D721Med (cell line): ENCODE measurements around the gene OR4M1.
"Not testable (repeated sequence)": the region's sequence is repeated elsewhere in the genome, so short reads cannot be mapped to it uniquely, and the experiment has no call there.

Source experiments
- DNase-seq: peaks from one replicate; pipeline ENCODE4 v3.0.0; 2011; ENCODE audit warnings: low spot score; ENCODE audit not compliant: insufficient read length
- FAIRE-seq: peaks from 2 replicates; lab custom pipeline; 2011; peaks lifted over from hg19 to GRCh38; lab: Jason Lieb, UNC
- TF ChIP-seq, protein P1 (sequence below): IDR thresholded peaks from 2 replicates; pipeline ENCODE4 v1.5.1; 2012; ENCODE audit warnings: mild to moderate bottlenecking, control low read depth; ENCODE audit not compliant: insufficient read depth; ENCODE audit errors: missing control alignments

OR4M1 gene, protein sequence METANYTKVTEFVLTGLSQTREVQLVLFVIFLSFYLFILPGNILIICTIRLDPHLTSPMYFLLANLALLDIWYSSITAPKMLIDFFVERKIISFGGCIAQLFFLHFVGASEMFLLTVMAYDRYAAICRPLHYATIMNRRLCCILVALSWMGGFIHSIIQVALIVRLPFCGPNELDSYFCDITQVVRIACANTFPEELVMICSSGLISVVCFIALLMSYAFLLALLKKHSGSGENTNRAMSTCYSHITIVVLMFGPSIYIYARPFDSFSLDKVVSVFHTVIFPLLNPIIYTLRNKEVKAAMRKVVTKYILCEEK

DNA sequence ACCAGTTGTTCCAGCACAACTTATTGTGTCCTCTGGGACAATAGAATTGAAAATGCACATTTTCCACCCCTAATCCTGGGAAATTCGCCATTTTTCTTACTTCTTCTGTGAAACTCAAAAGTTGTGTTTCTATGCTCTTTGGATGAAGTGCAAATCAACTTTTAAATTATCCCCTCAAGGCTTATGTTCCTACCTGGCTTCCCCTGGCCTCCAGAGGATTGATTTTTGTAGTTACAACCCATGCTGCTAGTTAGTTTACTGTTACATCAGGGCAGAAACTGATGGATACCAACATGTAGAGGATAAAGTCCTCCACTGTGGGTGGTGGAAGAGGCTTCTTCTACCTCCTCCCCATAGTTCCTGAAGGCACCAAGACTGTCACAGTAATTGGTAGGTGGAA is at the start of gene OR4M1:
OR4M1 (plus strand) TSS at position 301 of the 400 bp plus-strand sequence. CDS start 6,819 bp downstream, outside the sequence.
- FAIRE-seq, DNase-seq: not testable (repeated sequence)

DNA sequence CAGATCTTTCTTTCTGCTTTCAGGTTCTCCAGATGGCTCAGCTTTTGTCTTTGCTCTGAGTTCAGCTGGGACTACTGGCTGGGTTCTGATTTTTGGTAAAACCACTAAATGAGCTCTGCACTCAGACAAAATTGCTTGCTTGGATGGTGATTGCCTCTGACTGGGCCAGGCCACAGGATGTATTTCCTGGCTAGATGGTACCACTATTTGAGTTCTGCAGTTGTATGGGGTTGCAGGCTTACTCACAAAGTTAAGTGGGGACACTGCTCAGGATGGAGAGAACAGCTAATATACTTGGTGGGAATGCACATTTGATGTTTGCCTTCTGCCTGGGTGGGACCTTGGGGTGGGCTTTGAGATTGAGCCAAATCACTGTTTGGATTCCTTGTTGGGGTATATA is 43.9 kb upstream of the OR4M1 start:
- no peak for FAIRE-seq
- no peak for DNase-seq
- TF ChIP-seq, protein P1, sequence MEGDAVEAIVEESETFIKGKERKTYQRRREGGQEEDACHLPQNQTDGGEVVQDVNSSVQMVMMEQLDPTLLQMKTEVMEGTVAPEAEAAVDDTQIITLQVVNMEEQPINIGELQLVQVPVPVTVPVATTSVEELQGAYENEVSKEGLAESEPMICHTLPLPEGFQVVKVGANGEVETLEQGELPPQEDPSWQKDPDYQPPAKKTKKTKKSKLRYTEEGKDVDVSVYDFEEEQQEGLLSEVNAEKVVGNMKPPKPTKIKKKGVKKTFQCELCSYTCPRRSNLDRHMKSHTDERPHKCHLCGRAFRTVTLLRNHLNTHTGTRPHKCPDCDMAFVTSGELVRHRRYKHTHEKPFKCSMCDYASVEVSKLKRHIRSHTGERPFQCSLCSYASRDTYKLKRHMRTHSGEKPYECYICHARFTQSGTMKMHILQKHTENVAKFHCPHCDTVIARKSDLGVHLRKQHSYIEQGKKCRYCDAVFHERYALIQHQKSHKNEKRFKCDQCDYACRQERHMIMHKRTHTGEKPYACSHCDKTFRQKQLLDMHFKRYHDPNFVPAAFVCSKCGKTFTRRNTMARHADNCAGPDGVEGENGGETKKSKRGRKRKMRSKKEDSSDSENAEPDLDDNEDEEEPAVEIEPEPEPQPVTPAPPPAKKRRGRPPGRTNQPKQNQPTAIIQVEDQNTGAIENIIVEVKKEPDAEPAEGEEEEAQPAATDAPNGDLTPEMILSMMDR = no peak

DNA sequence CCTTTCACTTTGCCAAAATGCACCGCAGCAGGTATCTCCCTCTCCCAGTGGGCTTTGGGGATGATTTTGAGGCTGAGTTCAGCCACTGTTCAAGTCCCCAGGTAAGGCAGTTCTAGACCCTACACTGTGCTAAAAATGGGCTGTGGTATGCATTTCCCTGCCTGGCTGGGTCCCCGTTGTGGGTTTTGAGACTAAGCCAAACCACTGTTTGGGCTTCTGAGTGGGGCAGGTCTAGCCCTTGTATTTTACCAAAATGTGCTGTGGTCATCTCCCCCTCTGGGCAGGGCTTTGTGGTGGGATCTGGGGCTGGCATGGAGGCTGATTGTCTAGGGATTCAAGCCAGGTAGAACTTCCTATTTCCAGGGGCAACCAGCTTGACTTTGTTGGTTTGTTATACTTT is 43.5 kb upstream of the OR4M1 start:
- DNase-seq (no peak), FAIRE-seq (no peak)
- TF ChIP-seq, protein P1 = no peak

DNA sequence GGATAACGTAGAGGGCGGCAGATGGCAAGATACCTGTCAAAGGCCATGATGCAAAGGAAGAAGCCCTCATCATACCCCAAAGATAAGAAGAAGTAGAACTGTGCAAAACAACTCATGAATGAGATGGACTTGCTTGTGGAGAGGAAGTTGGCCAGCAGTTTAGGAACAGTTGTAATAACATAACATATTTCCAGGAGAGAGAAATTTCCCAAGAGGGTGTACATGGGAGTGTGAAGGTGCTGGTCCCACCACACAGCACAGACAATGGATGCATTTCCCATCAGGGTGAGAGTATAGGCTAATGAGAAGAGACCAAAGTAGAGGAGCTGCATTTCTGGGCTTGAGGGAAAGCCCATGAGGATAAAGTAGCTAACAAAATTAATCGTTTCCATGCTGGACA is 39.4 kb upstream of the OR4M1 start:
- not testable (repeated sequence) for FAIRE-seq, DNase-seq

DNA sequence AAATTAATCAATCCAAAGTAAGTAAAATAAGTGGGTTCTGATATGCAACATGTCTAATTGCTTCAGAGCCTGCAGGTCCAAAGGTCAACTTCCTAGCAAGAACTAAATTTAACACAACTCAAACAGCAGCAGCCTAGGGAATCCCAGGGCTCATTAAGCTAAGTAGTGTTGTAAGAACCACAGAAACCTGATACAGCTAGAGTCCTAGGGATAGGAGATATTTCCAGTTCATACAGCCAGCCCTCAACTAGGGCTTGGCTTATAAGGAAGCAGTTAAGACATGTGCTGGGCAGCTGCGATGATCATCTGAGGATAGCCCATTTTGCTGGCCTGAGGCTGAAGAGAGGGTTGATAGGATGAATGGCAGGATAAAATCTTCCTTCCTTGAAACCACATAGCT is 30.0 kb upstream of the OR4M1 start, which contains the start of gene OR4Q3:
OR4Q3 (plus strand) TSS at position 316 of the 400 bp plus-strand sequence.
- DNase-seq = no peak
- TF ChIP-seq, protein P1 = no peak
- no peak for FAIRE-seq

DNA sequence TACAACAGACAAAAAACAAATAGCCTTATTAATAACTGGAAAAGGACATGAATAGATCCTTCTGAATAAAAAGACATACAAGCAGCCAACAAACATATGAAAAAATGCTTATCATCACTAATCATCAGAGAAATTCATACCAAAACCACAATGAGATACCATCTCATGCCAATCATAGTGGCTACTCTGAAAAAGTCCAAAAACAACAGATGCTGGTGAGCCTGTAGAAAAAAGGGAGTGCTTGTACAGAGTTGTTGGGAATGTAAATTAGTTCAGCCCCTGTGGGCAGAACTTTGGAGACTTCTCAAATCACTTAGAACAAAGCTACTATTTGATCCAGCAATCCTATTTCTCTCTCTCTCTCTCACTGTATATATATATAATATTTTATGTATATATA is 21.0 kb upstream of the OR4M1 start:
- not testable (repeated sequence) for FAIRE-seq, DNase-seq

DNA sequence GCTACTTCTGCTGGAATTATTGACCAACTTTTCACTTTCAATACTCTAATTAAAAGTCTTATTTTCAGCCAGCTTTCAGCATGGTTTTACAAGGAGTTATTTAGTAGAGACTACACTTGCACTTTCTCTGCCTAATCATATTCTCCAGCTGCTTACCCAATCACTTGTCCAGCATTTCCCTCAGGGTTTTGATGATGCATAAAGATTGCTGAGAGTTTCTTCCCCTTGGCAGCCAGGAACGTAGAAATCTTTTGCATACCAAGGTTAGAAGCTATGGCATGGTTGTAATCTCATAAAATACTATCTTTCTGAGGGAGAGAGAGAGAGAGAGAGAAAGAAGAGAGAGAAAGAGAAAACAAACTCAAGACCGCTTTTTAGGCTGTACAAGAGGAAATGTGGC is 19.1 kb upstream of the OR4M1 start:
- FAIRE-seq (no peak), DNase-seq (no peak)
- TF ChIP-seq, protein P1 = no peak

DNA sequence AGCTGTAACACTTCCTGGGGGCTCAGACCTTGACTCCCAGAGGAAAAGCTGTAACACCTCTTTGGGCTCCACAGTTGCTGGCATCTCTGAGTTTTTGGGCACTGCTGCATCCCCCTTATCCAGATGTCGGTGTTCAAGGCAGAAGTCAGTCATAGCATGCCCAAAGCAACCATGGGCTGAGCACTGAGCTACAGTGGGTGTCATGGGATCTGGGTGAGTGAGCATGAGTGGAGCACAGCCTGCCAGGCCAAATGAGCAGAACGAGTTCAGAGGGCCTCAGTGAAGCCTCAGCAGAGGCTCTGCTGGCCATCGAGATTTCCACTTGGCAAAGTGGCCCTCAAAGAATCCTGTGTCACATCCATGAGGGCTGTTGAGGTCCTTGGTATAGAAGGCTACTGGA is 1.8 kb upstream of the OR4M1 start:
- not testable (repeated sequence) for FAIRE-seq, DNase-seq

DNA sequence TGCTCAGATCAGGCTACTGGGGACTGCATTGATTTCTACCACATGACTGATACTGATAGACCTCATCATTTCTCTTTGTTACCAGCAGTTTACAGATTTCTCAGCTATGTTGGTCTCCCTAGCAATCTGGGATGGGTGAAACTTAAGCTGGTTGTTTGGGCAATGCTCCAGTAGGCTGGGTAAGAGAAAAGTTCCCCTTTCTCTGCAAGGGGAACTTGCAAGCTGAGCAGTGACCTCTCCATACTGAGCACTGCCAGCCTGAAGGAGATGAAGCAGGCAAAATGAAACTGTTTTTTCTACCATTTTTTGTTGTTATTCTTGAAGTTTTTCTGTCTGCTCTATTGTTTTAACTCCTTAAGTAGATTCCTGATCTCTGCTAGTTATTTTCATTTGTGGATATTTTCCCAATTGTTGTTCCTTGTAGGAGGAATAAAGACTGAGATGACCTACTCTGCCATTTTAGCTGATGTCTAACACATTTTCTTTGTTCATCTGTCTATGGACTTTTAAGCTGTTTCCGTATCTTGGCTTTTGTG is 1.3 kb upstream of the OR4M1 start:
- FAIRE-seq = no peak

DNA sequence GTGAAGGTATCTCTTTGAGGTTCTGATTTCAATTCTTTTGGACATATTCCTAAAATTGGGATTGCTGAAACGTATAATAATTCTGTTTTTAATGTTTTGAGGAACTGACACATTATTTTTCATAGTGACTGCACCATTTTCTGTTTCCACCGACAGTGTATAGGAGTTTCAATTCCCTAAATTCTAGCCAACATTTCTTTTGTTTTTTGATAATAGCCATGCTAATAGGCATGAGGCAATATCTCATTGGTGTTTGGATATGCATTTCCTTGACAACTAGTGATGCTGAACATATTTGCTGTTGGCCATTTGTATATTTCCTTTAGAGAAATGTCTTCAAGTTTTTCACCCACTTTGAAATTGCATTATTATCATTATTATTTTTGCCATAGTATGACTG is 850 bp upstream of the OR4M1 start:
- not testable (repeated sequence) for FAIRE-seq, DNase-seq

More for the DNA sequence above, 1.3 kb upstream of the OR4M1 start:
- TF ChIP-seq, protein P1 = no peak
- DNase-seq = no peak
